HG03469 (cell line): ENCODE data around the gene AGAP1.

Experiments
- ATAC-seq: cut with Tn5 transposase; IDR thresholded peaks from one replicate; pipeline ENCODE4 v1.9.1; 2021; ENCODE audit warnings: mild to moderate bottlenecking, moderate library complexity, moderate number of reproducible peaks; ENCODE audit not compliant: unreplicated experiment

Gene AGAP1

DNA sequence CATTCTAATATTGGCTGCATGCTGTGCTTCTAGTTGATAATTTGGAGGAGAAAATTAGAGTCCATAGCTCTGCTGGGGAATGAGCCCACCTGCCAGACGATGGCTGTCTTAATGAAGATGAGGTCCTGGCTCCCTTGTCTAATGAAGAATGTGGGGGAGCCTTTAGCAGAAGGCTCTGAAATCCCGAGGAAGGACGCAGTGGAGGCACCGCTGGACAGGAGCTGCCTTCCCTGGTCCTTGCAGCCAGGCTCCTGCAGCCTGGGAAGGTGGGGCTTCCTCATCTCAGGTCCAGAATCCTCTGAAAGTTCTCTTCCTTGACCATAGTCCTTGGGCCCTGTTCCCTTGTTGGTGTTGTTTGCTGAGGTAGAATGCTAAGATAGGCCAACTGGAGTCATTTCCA, 208.3 kb downstream of the AGAP1 start:
- ATAC-seq: no peak

DNA sequence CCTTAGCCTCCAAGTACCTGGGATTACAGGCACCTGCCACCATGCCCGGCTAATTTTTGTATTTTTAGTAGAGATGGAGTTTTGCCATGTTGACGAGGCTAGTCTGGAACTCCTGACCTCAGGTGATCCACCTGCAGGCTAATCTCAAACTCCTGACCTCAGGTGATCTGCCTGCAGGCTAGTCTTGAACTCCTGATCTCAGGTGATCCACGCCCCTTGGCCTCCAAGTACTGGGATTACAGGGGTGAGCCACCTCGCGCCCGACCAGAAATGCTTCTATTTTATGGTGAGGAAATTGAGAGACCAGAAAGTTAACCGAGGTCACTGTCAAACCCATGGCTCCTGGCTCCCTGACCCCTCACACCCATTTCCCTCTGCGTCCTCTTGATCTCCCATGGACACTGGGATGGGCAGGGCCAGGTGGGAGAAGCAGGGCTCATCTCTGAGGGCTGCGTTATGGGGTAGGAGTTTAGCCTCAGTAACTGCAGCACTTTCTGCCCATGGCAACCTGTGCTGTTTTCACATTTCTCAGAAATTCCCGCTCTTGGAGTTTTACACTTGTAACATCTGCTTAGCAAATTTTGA, 210.0 kb downstream of the AGAP1 start:
- no peak for ATAC-seq

DNA sequence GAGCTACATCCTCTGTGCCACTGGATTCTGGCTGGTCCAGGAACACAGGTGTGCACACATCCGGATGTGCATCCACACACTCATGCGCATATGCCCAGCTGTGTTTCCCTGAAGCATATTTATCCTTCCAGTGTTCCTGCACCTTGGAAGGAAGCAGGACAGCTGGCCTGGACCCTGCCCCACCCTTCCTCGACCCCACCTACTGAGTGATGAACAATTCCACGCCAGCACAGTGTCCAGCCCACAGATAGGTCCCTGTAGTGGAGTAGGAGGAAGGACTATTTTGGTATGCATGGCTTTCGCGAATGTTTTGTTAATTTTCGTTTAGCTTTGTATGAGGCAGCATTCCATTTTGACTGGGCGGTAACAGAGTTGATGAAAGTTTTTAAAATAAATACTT, 211.5 kb downstream of the AGAP1 start:
- ATAC-seq: no peak

DNA sequence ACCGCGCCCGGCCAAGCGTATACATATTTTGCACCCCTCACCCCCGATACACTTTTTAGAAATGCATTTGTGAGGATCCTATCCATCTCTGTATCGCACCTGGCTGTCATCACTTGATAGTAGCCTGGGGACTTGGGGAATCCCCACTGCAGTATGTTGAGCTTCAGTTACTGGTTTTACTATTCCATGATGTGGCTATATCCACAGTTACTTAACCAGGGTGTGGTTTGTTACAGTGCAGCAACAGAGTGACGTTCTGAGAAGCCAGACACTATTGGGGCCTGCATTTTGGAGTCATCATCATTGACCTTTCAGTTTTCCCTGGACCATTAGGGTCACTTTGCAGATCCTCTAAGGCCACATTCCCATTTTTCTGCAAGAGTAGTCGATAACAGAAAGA, 212.7 kb downstream of the AGAP1 start:
- no peak for ATAC-seq

DNA sequence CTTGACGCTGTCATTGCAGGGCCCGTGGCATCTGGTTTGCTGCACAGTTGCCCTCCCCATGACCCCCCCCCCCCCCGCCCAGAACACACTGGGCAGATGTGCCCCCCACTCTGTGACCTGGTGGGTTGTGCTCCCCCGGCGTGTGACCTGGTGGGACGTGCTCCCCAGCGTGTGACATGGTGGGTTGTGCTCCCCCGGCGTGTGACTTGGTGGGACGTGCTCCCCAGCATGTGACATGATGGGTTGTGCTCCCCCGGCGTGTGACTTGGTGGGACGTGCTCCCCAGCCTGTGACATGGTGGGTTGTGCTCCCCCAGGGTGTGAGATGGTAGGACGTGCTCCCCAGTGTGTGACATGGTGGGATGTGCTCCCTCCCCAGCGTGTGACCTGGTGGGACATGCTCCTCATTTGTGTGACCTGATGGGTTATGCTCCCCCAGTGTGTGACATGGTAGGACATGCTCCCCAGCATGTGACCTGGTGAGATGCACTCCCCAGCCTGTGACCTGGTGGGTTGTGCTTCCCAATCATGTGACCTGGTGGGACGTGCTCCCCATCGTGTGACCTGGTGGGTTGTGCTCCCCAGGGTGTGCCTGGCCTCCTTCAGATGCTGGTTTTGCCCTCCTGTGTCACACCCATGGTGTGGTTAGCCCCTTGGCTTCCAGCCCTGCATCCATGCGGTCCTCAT, 213.7 kb downstream of the AGAP1 start:
- no peak for ATAC-seq

DNA sequence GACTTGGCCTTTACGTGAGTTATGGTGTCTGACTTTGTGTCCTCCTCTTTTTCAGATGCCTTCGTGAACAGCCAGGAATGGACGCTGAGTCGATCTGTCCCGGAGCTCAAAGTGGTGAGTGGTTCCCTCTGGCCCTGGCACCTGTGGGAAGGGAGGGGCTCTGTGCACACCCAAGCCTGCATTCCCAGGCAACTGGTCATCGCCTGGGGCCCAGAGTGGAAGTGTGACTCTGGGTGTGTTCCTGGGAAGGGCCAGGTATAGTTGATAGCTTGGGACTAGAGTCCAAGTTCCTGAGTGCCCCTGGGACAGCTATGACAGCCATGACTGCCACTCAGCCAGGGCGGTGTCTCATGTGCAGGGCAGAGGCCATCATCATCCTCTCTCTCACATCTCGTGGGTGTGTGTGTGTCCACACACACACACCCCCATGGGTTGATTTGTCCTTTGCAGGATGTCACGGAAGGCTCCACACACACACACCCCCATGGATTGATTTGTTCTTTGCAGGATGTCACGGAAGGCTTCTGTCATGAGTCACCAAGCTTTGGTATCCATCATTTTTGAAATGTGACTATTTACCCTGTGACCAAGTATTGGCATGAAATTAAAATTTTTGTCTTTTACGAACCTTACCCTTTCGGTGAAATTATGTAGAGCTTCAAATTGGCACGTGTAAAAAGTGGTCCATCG, 215.4 kb downstream of the AGAP1 start:
- ATAC-seq: no peak

DNA sequence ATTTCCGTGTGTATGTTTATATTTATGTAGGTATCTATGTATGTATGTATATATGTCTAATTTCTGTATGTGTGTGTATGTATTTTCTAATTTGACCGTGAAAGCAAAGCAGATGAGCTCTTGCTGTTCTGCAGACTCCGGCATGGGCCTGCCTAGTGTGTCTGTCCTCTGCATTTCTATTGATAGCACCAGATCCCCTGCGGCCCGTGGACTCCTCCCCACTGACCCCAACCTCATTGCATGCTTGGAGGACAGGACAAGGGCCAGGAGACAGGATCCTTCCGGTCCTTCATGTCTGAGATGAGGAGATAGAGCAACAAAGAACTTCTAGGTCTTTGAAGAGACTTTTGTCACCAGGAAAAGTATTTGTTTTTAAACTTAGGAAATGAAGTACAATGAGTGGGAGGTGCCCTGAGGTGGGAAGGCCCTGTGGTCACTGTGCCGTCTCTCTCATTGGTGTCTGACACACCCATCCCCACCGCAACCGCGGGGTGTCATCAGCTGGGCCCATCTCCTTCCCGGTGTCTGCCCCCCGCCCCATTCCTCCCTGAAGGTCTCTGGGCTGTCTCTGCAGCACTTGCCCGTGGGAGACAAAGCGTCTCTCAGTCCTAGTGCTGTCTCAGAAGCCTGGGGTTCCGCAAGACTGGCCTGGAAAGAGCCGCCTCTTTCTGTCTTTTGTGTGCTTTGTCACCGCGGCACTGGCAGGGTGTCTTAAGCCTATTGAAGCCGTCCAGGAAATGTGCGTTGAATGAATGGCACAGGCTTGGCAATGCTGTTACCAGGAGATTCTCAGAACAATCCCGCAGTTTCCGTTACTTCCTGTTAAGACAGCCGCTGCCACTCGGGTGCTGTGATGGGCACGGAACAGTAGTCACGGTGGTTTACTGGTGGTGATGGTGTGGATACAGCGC, 216.4 kb downstream of the AGAP1 start:
- no peak for ATAC-seq

DNA sequence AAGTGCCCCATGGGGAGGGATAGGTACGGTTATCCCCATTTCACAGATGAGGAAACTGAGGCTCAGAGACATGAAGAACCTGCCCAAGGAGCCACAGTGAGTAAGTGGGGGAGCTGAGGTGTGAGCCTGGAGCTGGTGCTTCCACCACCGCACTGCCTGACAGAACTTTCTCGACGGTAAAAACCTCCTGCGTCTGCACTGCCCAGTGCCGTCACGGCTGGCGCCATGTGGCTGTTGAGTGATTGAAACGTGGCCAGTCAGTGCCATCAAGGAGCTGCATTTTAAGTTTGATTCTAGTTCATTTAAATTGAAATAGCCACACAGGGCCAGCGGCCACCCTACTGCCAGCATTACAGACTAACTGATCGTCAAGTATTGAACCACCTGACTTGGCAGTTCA, 217.1 kb downstream of the AGAP1 start:
- ATAC-seq: no peak

DNA sequence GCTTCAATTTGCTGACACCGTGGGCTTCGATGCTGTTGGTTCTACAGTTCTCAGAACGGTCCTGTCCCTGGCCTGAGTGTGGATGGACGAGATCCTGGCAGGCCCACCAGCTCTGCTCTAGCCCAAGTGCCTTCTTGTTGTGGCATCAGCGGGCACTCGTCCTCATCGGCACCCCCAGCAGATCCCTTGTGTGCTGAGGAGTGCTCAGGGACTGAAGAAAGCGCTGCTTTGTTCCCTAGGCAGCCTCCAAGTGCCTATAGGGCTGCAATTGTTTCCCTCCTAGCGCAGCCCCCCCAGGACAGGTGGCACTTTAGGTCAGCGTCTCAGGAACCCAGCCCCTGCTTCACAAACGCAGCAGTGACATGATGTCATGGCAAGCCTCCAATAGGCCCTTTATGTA, 217.7 kb downstream of the AGAP1 start:
- no peak for ATAC-seq

DNA sequence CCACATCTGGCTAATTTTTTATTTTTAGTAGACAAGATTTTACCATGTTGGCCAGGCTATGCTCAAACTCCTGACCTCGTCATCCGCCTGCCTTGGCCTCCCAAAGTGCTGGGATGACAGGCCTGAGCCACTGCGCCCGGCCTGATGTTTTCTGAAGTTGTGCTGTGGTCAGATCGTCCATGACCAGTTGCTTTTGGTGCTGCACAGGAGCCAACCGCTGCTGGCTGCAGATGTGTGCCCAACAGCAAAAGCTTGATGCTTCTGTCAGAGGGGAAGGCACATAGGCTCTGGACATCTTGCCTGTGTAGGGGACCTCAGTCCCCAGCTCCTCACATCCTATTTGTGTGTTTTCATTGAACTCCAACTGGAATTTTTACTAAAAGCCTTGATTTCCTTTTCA, 218.3 kb downstream of the AGAP1 start:
- no peak for ATAC-seq

DNA sequence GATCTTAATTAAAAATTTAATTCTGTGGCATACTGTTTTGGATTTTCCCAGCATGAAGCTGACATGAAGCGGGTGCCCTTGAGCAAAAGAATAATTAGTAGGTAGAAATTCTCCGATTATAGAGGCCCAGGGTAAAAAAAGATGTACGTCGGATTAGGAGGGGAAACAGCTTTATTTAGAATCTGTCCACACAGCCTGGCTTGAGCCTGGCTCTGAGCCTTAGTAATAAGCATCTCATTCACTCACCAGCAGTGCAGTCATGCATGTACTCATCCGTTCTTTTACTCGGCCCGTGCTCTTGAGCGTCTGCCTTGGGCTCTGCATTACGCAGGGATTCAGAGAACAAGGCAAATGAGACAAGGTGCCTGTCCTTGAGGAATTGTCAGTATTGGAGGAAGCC, 219.3 kb downstream of the AGAP1 start:
- ATAC-seq: no peak

DNA sequence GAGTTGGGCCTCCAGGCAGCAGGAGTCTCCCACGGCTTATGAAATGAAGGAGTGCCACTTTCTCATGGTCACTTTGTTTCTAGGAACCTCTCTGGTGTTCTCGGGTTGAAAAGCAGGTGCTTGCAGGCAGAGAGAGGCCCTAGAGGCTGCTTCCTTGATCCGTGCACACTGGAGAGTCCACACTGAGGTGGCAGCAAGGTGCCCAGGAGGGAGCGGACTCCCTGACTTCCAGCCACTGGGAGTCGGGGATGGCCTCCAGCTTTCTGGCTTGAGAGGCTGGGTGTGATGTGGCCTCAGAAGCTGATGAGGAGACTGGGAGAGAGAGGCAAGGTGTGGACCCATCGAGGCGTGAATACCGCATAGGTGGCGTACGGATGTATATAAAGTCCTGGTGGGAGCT, 221.8 kb downstream of the AGAP1 start:
- ATAC-seq: no peak

DNA sequence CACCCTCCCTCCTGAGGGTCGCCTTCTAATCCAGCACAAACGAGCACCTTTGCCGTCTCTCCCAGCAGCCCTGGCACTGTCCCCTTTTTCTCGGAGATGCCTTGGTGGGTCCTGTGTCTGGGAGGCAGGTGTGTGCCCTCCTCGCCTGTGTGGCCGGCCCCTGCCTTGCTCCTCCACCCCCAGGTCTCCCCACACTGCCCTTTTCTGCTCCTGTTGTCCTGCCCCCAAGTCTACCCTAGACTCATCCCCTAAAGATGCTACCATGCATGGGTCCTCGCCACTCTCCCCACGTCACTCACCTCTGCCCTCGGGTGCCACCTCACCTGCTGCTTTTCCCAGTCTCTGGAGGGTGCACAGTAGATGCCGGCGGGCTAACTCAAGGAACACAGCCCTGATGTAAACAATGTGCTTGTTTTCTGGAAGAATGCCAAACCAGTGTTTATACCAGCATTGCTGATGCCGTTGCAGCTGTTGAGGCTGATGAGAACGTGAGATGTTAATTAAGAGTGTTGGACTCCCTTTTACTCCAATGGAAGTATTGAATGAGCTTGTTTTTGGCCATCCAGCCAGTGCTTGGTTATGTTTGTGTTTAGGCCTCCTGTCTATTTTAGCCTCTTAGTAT, 223.1 kb downstream of the AGAP1 start:
- ATAC-seq: no peak

DNA sequence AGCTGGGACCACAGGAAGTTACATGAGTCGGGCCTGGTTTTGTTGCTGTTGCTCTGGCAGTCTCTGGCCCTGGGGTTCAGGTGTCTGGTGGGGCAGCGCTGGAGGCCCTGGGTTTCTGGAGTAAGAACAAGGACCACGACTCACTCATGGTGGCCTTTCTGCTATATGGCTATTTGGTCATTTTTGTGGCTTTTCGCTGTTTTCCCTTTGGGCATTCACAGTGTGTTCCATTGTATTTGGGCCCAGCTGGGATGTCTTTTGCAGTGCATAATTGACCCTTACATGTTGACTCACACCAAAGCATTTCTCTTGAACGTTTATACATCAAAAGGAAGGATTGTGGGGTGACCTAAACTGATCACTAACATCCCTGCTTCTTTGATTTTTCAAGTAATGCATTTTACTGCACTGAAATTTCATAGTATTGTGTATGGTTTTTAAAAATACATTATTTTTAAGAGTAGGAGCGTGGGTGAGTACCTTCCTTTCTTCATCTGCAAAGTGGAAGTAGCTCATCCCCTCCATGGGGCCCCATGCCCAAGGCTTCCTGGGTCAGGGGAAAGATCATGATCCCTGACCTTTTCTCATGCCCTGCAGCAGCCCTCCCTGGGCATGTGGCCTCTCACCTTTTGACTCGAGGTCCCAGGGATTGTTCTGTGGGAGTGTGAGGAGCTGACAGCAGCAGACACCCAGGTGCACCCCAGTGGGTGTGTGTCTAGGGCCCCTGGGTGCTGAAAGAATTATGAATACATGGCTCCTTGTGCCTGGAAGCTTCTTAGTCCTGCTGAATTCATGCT, 225.5 kb downstream of the AGAP1 start:
- ATAC-seq: no peak

DNA sequence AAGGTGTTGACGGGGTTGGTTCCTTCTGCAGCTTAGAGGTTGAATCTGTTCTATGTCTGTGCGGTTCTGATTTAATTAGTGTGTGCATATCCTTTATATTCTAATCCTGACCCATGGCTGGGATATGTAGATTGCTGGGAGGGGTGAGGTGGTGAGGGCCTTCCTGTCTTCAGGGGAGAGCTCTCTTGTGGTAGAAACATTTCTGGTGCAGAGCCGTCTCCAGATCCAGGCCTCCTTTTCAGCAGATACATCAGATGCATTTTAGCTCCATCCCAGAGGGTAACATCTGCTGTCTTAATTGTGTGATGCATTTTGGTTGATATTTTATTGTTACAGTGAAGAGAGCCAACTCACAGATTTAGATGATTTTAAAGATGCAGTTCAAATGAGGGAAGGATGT, 227.8 kb downstream of the AGAP1 start:
- ATAC-seq: no peak

DNA sequence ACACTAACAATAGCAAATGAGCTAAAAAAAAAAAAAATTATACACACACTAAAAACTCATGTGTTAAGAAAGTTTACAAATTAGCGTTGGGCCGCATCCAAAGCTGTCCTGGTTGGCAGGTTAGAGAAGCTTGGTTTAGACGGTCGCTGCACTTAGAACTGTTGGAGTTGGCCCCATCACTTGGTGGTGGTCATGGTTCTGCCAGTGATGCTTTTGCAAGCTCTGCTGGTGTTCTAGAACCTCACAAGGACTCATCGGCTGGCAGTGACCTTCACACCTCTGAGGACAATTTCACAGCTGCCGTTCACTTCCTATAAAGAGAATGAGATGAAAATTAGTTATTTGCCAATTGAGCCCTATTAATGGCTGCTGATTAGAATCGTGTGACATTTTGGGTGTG, 229.0 kb downstream of the AGAP1 start:
- no peak for ATAC-seq

DNA sequence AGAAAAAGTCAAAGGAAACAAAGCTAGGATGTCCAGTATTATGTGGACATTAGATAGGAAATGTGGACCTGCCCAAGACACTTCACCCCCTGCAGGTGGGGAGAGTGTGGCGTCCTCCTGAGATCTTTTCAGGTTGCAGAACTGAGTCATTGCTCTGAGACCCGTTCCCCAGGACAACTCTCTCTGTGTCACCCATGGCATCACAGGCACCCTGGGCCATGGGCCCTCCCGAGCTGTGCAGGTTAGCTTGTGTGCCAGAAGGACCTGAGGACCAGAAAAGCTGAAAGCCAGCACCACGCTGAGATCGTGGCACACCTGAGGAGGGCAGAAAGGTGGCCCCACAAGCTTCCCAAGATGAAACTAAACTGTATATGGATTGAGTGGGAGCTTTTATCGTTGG, 229.5 kb downstream of the AGAP1 start:
- ATAC-seq: no peak

DNA sequence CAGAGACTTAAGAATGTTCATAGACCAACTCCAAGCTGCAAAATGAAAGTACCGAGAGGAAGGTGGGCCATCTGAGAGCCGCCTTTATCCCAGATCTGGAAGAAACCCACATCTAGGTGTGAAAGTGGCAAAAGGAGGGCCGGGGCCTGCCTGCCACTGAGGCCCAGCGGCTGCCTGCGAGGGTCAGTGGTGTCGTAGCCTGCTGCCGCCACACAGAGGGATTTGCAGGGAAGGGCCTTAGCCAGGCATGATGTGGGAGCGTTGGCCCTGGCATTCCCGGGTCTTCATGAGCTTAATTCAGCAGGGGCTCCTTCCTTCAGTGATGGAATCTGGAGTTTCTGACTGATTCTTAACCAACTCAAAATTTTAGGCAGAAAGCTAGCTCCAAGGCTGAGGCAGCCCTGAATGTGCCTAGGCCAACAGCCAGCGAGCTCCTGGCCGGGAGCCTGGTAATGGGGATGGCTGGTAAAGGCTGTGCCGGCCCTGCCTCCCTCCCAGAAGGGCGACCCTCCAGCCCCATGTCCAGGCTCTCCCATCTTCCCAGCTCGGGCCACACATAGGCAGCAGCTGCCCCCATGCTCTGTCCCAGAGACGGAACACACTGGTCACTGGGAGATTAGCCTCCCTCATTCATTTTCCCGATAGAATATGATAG, 230.1 kb downstream of the AGAP1 start:
- ATAC-seq: no peak

DNA sequence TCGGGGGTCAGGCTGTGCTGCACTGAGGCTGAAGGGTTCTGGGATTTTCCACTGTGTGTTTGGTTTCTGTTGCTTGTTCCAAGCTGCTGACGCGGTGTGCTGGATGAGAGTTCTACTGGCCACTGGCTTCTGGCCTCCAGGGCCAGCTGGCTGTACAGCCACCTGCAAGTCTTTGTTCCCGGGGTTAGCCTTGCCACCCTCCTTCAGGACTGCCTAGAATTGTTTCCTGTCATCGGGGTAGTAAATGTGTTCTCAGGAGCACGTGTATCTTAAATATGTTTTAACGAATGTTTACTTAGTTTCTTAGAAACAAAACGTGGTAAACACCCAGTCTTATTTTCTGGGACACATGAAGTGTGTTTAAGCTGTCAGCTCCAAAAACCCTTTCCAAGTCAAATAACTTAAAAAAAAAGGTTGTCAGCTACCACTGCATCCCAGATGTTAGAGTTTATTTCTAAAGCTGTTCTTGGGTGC, 231.2 kb downstream of the AGAP1 start:
- ATAC-seq: no peak

DNA sequence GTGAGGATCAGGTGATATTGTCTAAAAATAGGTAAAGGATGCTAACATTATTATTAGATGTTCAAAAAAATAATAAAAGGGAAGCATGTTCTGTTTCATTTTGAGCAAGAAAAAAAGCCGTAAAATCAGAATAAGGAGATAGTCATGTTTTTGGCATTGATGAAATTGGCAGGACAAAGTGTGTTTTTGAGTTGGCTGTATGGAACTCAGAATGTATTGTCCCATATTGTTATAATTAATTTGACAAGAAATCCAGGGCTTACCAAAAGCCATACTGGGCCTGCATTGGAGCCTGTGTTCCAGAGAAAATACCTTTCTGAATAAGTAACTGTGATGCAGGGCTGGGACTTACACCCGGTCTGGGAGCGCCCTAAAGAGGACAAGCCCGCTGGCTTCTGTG, 232.0 kb downstream of the AGAP1 start:
- ATAC-seq: no peak
